BLaER1 treated with 17β-estradiol and CSF1 and Interleukin-3, amounts not matched to agents 10 nM and 100 nM (cell line): ENCODE results near the gene KTI12.

Experiments
- H3K27ac ChIP-seq, 11 experiments: shearing (Covaris generic); formaldehyde crosslinking; 2 replicates each; pipeline ENCODE4 v1.8.1; 2022
- H3K27me3 ChIP-seq, 11 experiments: shearing (Covaris generic); formaldehyde crosslinking; 2 replicates each; pipeline ENCODE4 v1.8.1; 2022
- H3K36me3 ChIP-seq, 11 experiments: shearing (Covaris generic); formaldehyde crosslinking; 2 replicates each; pipeline ENCODE4 v1.8.1; 2022
- H3K4me1 ChIP-seq, 10 experiments: shearing (Covaris generic); formaldehyde crosslinking; 2 replicates each; pipeline ENCODE4 v1.8.1; 2022
- H3K4me2 ChIP-seq, 11 experiments: shearing (Covaris generic); formaldehyde crosslinking; 2 replicates each; pipeline ENCODE4 v1.8.1; 2022
- H3K4me3 ChIP-seq, 10 experiments: shearing (Covaris generic); formaldehyde crosslinking; 2 replicates each; pipeline ENCODE4 v1.8.1; 2022
- H3K9ac ChIP-seq, 11 experiments: shearing (Covaris generic); formaldehyde crosslinking; 2 replicates each; pipeline ENCODE4 v1.8.1; 2022
- H3K9me3 ChIP-seq, 11 experiments: shearing (Covaris generic); formaldehyde crosslinking; replicated peaks in 1 of 11; 2 replicates each; pipeline ENCODE4 v1.8.1; 2022
- H4K20me1 ChIP-seq, 11 experiments: shearing (Covaris generic); formaldehyde crosslinking; 2 replicates each; pipeline ENCODE4 v1.8.1; 2022
- Cebpa-rat ChIP-seq, 11 experiments: shearing (Covaris generic); IDR thresholded peaks; 2 replicates each; pipeline ENCODE4 v1.8.1; 2022

KTI12 gene

GRCh38 chr1:51982161-51982560, 51.4 kb downstream of the KTI12 start:
- H3K36me3 ChIP-seq: no peaks in the 10 kb centered on the region

More at GRCh38 chr1:51982161-51982560, 51.4 kb downstream of the KTI12 start:
- Histone ChIP-seq H3K27ac (no peak overlapping the region), H3K4me3 (no peak overlapping the region), H3K9me3 (no peaks in the 10 kb centered on the region), H3K4me1 (no peaks in the 10 kb centered on the region), H3K4me2 (no peak overlapping the region), H4K20me1 (no peaks in the 10 kb centered on the region), H3K27me3 (no peaks in the 10 kb centered on the region), H3K9ac (no peak overlapping the region)
- TF ChIP-seq Cebpa-rat (IDR thresholded peaks at IDR 0.05): no peak
